Caco-2 (cell line): ENCODE measurements around the gene MAPT. TPM values are rescaled to one million over a fixed set of nuclear protein-coding genes. Genes with fewer than 3 reads are reported as not detected.

Experiments
- BruUV-seq: library from RNA; stranded (reverse); fragments of 400-500 nt; replicated peaks from 2 replicates; lab custom pipeline; 2021; lab: Mats Ljungman, UMichigan
- CTCF ChIA-PET: fragments of 300-600 bp; sonication (Branson Sonifier 250); formaldehyde crosslinking; loops from one replicate; lab custom pipeline; 2022; ENCODE audit warnings: antibody characterized with exemption; lab: Charles Lee
- POLR2A ChIA-PET: fragments of 300-600 bp; sonication (Branson Sonifier 250); formaldehyde crosslinking; loops from one replicate; lab custom pipeline; 2022; ENCODE audit warnings: antibody characterized with exemption; lab: Charles Lee
- DNase-seq, 2 experiments: peaks; one replicate each; pipeline versions ENCODE4 v3.0.0 to v3.0.0-alpha.2; 2020 to 2022
- H3K27me3 ChIP-seq: replicated peaks from 2 replicates; pipeline ENCODE4 v1.6.0; 2011; ENCODE audit warnings: low read length; ENCODE audit not compliant: control insufficient read depth, insufficient read depth
- H3K36me3 ChIP-seq: 2 replicates; pipeline ENCODE4 v1.5.1; 2011; ENCODE audit warnings: low read length; ENCODE audit not compliant: control insufficient read depth, insufficient read depth
- H3K4me1 ChIP-seq: fragments of 250-450 bp; sonication (Bioruptor Pico); 2 replicates; pipeline ENCODE4 v1.5.1; 2020; ENCODE audit warnings: mild to moderate bottlenecking
- H3K4me3 ChIP-seq: 2 replicates; pipeline ENCODE4 v1.5.1; 2011; ENCODE audit warnings: low read depth, mild to moderate bottlenecking, control low read depth, low read length
- H3K9me3 ChIP-seq: fragments of 250-450 bp; sonication (Bioruptor Pico); 2 replicates; pipeline ENCODE4 v1.5.1; 2020; ENCODE audit warnings: mild to moderate bottlenecking, moderate library complexity
- H3K27ac Mint-ChIP-seq: one replicate; pipeline ENCODE4 v1.8.0; 2022; ENCODE audit warnings: mixed read lengths; ENCODE audit not compliant: unreplicated experiment
- H3K27me3 Mint-ChIP-seq: one replicate; pipeline ENCODE4 v1.8.0; 2022; ENCODE audit warnings: mixed read lengths; ENCODE audit not compliant: insufficient read depth, unreplicated experiment
- H3K36me3 Mint-ChIP-seq: one replicate; pipeline ENCODE4 v1.8.0; 2022; ENCODE audit warnings: mild to moderate bottlenecking, mixed read lengths; ENCODE audit not compliant: insufficient read depth, unreplicated experiment
- H3K4me1 Mint-ChIP-seq: one replicate; pipeline ENCODE4 v1.8.0; 2022; ENCODE audit warnings: low read depth, mixed read lengths; ENCODE audit not compliant: unreplicated experiment
- H3K4me3 Mint-ChIP-seq: one replicate; pipeline ENCODE4 v1.8.0; 2022; ENCODE audit warnings: mild to moderate bottlenecking, moderate library complexity, mixed read lengths; ENCODE audit not compliant: unreplicated experiment
- H3K9me3 Mint-ChIP-seq: one replicate; pipeline ENCODE4 v1.8.0; 2022; ENCODE audit warnings: mixed read lengths; ENCODE audit not compliant: unreplicated experiment
- CTCF ChIP-seq, 2 experiments: fragments of 200-600 bp in 1 of 2; IDR thresholded peaks; 1 replicate in 1 of 2; 2 replicates in 1 of 2; pipeline versions ENCODE4 v1.5.1 to v1.8.0; 2011 to 2022; ENCODE audit warnings: antibody characterized with exemption in 1 of 2, control low read depth in 1 of 2, inconsistent platforms in 1 of 2, low read depth in 1 of 2, low read length in 1 of 2, mild to moderate bottlenecking in 1 of 2, moderate library complexity in 1 of 2; ENCODE audit not compliant: insufficient read depth in 1 of 2, severe bottlenecking in 1 of 2, unreplicated experiment in 1 of 2
- intact Hi-C: fragments of 100-400 bp; cut with micrococcal nuclease; formaldehyde crosslinking; loops from one replicate; pipeline ENCODE4 v1.10.0; 2022; ENCODE audit not compliant: unreplicated experiment
- total RNA-seq: library from RNA; stranded (reverse); gene quantifications from 2 replicates; pipeline ENCODE4 v1.2.3, GENCODE V29; 2022

Gene MAPT
- total RNA-seq, 1 experiment from 2014 or later, result 0.95 TPM

GRCh38 chr17:45997166-45997565 is 102.8 kb downstream of the MAPT start:
- CTCF ChIA-PET, result no interaction called here

GRCh38 chr17:45997624-45998023 is 103.3 kb downstream of the MAPT start:
- Mint-ChIP-seq H3K27ac (no peak overlapping the region), H3K4me3 (no peak overlapping the region), H3K4me1 (peaks cover 6% of the 10 kb centered on the region), H3K27me3 (no peaks in the 10 kb centered on the region), H3K36me3 (no peaks in the 10 kb centered on the region), H3K9me3 (no peaks in the 10 kb centered on the region)
- no peaks in the 10 kb centered on the region for H3K36me3 ChIP-seq
- BruUV-seq, result no TSS peak
- intact Hi-C loops, result no loop called here
- H3K4me1 ChIP-seq, result 0 out of 2 replicates have a peak, but pooled peaks cover 4% of the 10 kb centered on the region
- H3K9me3 ChIP-seq, result no peaks in the 10 kb centered on the region
- no peak overlapping the region for H3K4me3 ChIP-seq
- no peak for TF ChIP-seq CTCF (IDR thresholded peaks at IDR 0.05; ENCODE audit: insufficient read depth in 1 of 2, low read depth in 1 of 2, low read length in 1 of 2, severe bottlenecking in 1 of 2, unreplicated experiment in 1 of 2)
- H3K27me3 ChIP-seq, result no peaks in the 10 kb centered on the region
- DNase-seq, result no peak
- POLR2A ChIA-PET, result no interaction called here
- CTCF ChIA-PET, result interaction anchor here (0.5 kb wide), 1 partner anchor 195 kb away, joined by 3 read pairs; the partner anchor contains the start of gene KANSL1

More at GRCh38 chr17:45997166-45997565, 102.8 kb downstream of the MAPT start:
- H3K4me3 Mint-ChIP-seq, result no peak overlapping the region
- POLR2A ChIA-PET, result no interaction called here
- TF ChIP-seq CTCF (IDR thresholded peaks at IDR 0.05; ENCODE audit: insufficient read depth in 1 of 2, low read depth in 1 of 2, low read length in 1 of 2, severe bottlenecking in 1 of 2, unreplicated experiment in 1 of 2), result no peak
- Histone ChIP-seq H3K36me3 (no peaks in the 10 kb centered on the region), H3K4me3 (no peak overlapping the region), H3K27me3 (no peaks in the 10 kb centered on the region), H3K4me1 (0 out of 2 replicates have a peak, but pooled peaks cover 4% of the 10 kb centered on the region), H3K9me3 (no peaks in the 10 kb centered on the region)
- no peaks in the 10 kb centered on the region for H3K27me3 Mint-ChIP-seq
- H3K36me3 Mint-ChIP-seq, result no peaks in the 10 kb centered on the region
- H3K27ac Mint-ChIP-seq, result no peak overlapping the region
- peaks cover 4% of the 10 kb centered on the region for H3K4me1 Mint-ChIP-seq
- no TSS peak for BruUV-seq
- intact Hi-C loops, result no loop called here
- no peak for DNase-seq
- no peaks in the 10 kb centered on the region for H3K9me3 Mint-ChIP-seq

- Mint-ChIP-seq H3K27ac (no peak within 1 kb of the TSS), H3K9me3 (no peaks in the 10 kb centered on the region), H3K36me3 (no peaks in the 10 kb centered on the region), H3K4me3 (no peak within 1 kb of the TSS), H3K4me1 (peaks cover 6% of the 10 kb centered on the region), H3K27me3 (no peaks in the 10 kb centered on the region)
- no peak within 1 kb of the TSS for H3K4me3 ChIP-seq
- no peak for TF ChIP-seq CTCF (IDR thresholded peaks at IDR 0.05; ENCODE audit: insufficient read depth in 1 of 2, low read depth in 1 of 2, low read length in 1 of 2, severe bottlenecking in 1 of 2, unreplicated experiment in 1 of 2)
- no peaks in the 10 kb centered on the region for H3K9me3 ChIP-seq
- ChIA-PET CTCF (no interaction called here), POLR2A (no interaction called here)
- H3K27me3 ChIP-seq, result no peaks in the 10 kb centered on the region
- H3K36me3 ChIP-seq, result no peaks in the 10 kb centered on the region
- H3K4me1 ChIP-seq, result 0 out of 2 replicates have a peak, but pooled peaks cover 1% of the 10 kb centered on the region
- intact Hi-C loops, result no loop called here
- DNase-seq, result no peak
- no TSS peak for BruUV-seq
Measured at GRCh38 chr17:45998987-45999899, 104.9 kb downstream of the MAPT start, which contains the start of gene STH. Gene STH, plus strand, starts transcription at chr17:45999250. Its CDS starts 30 bp downstream, at chr17:45999280.
